HG02571 (cell line): ENCODE measurements around the gene PTPRT.

Source experiments
- ATAC-seq: cut with Tn5 transposase; IDR thresholded peaks from one replicate; pipeline ENCODE4 v1.9.1; 2021; ENCODE audit warnings: mild to moderate bottlenecking, moderate library complexity; ENCODE audit not compliant: unreplicated experiment

Gene PTPRT

GRCh38 chr20:42646250-42646649, 543.5 kb downstream of the PTPRT start:
- no peak for ATAC-seq

- ATAC-seq: no peak
Observed at GRCh38 chr20:42641886-42642285, 547.8 kb downstream of the PTPRT start.

GRCh38 chr20:42639140-42639539, 550.6 kb downstream of the PTPRT start:
- ATAC-seq: no peak

- ATAC-seq: no peak
Observed at GRCh38 chr20:42635699-42636411, 553.9 kb downstream of the PTPRT start.

- no peak for ATAC-seq
Observed at GRCh38 chr20:42634156-42634555, 555.5 kb downstream of the PTPRT start.

GRCh38 chr20:42628683-42629082, 561.0 kb downstream of the PTPRT start:
- no peak for ATAC-seq

GRCh38 chr20:42613076-42613475, 576.6 kb downstream of the PTPRT start:
- no peak for ATAC-seq

GRCh38 chr20:42611889-42612837, 577.5 kb downstream of the PTPRT start:
- ATAC-seq: no peak

- ATAC-seq: no peak
Observed at GRCh38 chr20:42611423-42611822, 578.3 kb downstream of the PTPRT start.

GRCh38 chr20:42610070-42610469, 579.6 kb downstream of the PTPRT start:
- no peak for ATAC-seq

- no peak for ATAC-seq
Observed at GRCh38 chr20:42609618-42610017, 580.1 kb downstream of the PTPRT start.

GRCh38 chr20:42604998-42605956, 584.4 kb downstream of the PTPRT start:
- no peak for ATAC-seq

GRCh38 chr20:42603655-42604054, 586.1 kb downstream of the PTPRT start:
- ATAC-seq: no peak

- no peak for ATAC-seq
Observed at GRCh38 chr20:42598581-42598980, 591.1 kb downstream of the PTPRT start.

GRCh38 chr20:42595625-42596024, 594.1 kb downstream of the PTPRT start:
- no peak for ATAC-seq

- no peak for ATAC-seq
Observed at GRCh38 chr20:42594659-42595058, 595.0 kb downstream of the PTPRT start.

GRCh38 chr20:42594011-42594410, 595.7 kb downstream of the PTPRT start:
- ATAC-seq: no peak

- ATAC-seq: no peak
Observed at GRCh38 chr20:42589976-42590639, 599.6 kb downstream of the PTPRT start.

- no peak for ATAC-seq
Observed at GRCh38 chr20:42588847-42589246, 600.9 kb downstream of the PTPRT start.

GRCh38 chr20:42587427-42587826, 602.3 kb downstream of the PTPRT start:
- ATAC-seq: no peak
